GM12878 (cell line): Measurements from ENCODE around the gene DDIT4.

Experiments used
- BCLAF1 ChIP-seq: fragments of 450-650 bp; IDR thresholded peaks from 2 replicates; pipeline ENCODE4 v1.6.1; 2017; ENCODE audit warnings: antibody characterized with exemption, mild to moderate bottlenecking, moderate library complexity
- BHLHE40 ChIP-seq, 2 experiments: fragments of 450-650 bp in 1 of 2; IDR thresholded peaks; 2 replicates each; pipeline ENCODE4 v1.6.1; 2011 to 2017; ENCODE audit warnings: low read depth in 2 of 2, borderline replicate concordance in 1 of 2, improper control_type of control experiment in 1 of 2, low read length in 1 of 2, mild to moderate bottlenecking in 1 of 2
- PAX5 ChIP-seq: IDR thresholded peaks from 2 replicates; pipeline ENCODE4 v1.6.1; 2011; ENCODE audit warnings: low read depth, low read length, borderline replicate concordance
- SIN3A ChIP-seq: IDR thresholded peaks from 2 replicates; pipeline ENCODE4 v1.6.1; 2012; ENCODE audit warnings: low read depth, low read length, improper control_type of control experiment
- SMC3 ChIP-seq: IDR thresholded peaks from 2 replicates; pipeline ENCODE4 v1.6.1; 2011; ENCODE audit warnings: low read length, improper control_type of control experiment, borderline replicate concordance
- SUZ12 ChIP-seq: fragments of 200-600 bp; sonication (generic); IDR thresholded peaks from one replicate; pipeline ENCODE4 v1.6.1; 2018; ENCODE audit warnings: antibody characterized with exemption, mild to moderate bottlenecking; ENCODE audit not compliant: unreplicated experiment
- TCF7 ChIP-seq: IDR thresholded peaks from 2 replicates; pipeline ENCODE4 v1.6.1; 2014; ENCODE audit warnings: antibody characterized with exemption, borderline replicate concordance
- ZNF217 ChIP-seq: fragments of 450-650 bp; IDR thresholded peaks from 2 replicates; pipeline ENCODE4 v1.6.1; 2017; ENCODE audit warnings: antibody characterized with exemption, mild to moderate bottlenecking
- ZNF24 ChIP-seq: fragments of 450-650 bp; IDR thresholded peaks from 2 replicates; pipeline ENCODE4 v1.6.1; 2017; ENCODE audit warnings: antibody characterized with exemption, mild to moderate bottlenecking
- TF ChIP-seq, protein P1 (sequence below): IDR thresholded peaks from 2 replicates; pipeline ENCODE4 v1.6.1; 2012; ENCODE audit warnings: low read depth, low read length, improper control_type of control experiment
- TF ChIP-seq, protein P2 (sequence below), 3 experiments: IDR thresholded peaks in 2 of 3; conservative IDR thresholded peaks in 1 of 3; 2 replicates each; pipeline ENCODE4 v1.5.1; 2011; ENCODE audit warnings: low read depth in 3 of 3, low read length in 3 of 3, mild to moderate bottlenecking in 3 of 3, control low read depth in 2 of 3, moderate library complexity in 2 of 3, inconsistent platforms in 1 of 3, mixed read lengths in 1 of 3; ENCODE audit not compliant: control insufficient read depth in 2 of 3, insufficient read depth in 1 of 3; ENCODE audit errors: extremely low read depth in 1 of 3
- TF ChIP-seq, protein P3 (sequence below): IDR thresholded peaks from 2 replicates; pipeline ENCODE4 v1.6.1; 2011; ENCODE audit warnings: borderline replicate concordance, low read depth, mild to moderate bottlenecking, moderate library complexity, mixed read lengths, low read length; ENCODE audit not compliant: insufficient read depth; ENCODE audit errors: extremely low read length

- TF ChIP-seq BHLHE40 (IDR thresholded peaks at IDR 0.05; ENCODE audit: borderline replicate concordance in 1 of 2, low read depth in 2 of 2, low read length in 1 of 2), result no peak
- no peak for TF ChIP-seq SMC3
- no peak for TF ChIP-seq SUZ12
- no peak for TF ChIP-seq TCF7
- no peak for TF ChIP-seq ZNF217
- no peak for TF ChIP-seq ZNF24
- TF ChIP-seq, protein P1, sequence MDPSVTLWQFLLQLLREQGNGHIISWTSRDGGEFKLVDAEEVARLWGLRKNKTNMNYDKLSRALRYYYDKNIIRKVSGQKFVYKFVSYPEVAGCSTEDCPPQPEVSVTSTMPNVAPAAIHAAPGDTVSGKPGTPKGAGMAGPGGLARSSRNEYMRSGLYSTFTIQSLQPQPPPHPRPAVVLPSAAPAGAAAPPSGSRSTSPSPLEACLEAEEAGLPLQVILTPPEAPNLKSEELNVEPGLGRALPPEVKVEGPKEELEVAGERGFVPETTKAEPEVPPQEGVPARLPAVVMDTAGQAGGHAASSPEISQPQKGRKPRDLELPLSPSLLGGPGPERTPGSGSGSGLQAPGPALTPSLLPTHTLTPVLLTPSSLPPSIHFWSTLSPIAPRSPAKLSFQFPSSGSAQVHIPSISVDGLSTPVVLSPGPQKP, result no peak
- TF ChIP-seq, protein P2, sequence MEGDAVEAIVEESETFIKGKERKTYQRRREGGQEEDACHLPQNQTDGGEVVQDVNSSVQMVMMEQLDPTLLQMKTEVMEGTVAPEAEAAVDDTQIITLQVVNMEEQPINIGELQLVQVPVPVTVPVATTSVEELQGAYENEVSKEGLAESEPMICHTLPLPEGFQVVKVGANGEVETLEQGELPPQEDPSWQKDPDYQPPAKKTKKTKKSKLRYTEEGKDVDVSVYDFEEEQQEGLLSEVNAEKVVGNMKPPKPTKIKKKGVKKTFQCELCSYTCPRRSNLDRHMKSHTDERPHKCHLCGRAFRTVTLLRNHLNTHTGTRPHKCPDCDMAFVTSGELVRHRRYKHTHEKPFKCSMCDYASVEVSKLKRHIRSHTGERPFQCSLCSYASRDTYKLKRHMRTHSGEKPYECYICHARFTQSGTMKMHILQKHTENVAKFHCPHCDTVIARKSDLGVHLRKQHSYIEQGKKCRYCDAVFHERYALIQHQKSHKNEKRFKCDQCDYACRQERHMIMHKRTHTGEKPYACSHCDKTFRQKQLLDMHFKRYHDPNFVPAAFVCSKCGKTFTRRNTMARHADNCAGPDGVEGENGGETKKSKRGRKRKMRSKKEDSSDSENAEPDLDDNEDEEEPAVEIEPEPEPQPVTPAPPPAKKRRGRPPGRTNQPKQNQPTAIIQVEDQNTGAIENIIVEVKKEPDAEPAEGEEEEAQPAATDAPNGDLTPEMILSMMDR (IDR thresholded peaks at IDR 0.05 in 2 of 3, conservative IDR thresholded peaks at IDR 0.05 in 1 of 3; ENCODE audit: control insufficient read depth in 2 of 3, extremely low read depth in 1 of 3, insufficient read depth in 1 of 3, low read depth in 3 of 3, low read length in 3 of 3), result no peak
- TF ChIP-seq, protein P3, sequence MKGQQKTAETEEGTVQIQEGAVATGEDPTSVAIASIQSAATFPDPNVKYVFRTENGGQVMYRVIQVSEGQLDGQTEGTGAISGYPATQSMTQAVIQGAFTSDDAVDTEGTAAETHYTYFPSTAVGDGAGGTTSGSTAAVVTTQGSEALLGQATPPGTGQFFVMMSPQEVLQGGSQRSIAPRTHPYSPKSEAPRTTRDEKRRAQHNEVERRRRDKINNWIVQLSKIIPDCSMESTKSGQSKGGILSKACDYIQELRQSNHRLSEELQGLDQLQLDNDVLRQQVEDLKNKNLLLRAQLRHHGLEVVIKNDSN, result no peak
- TF ChIP-seq BCLAF1, result no peak
- no peak for TF ChIP-seq SIN3A
- no peak for TF ChIP-seq PAX5
Measured at GRCh38 chr10:72298592-72299519, 25.1 kb downstream of the DDIT4 start.
